Activated T-helper 2 cell treated with anti-CD3 and anti-CD28 coated beads, Interferon-gamma antibody, Interleukin-2, Interleukin-4, amounts not matched to agents 10 μg/mL and 5 μg/mL and 100 μg/mL, durations not matched to agents 14 hours and 24 hours and 36 hours (primary cell): Measurements from ENCODE around the gene PAK5. TPM values are rescaled to one million over a fixed set of nuclear protein-coding genes. Genes with fewer than 3 reads are reported as not detected.

ENCODE experiments used
- DNase-seq: peaks from one replicate; pipeline ENCODE4 v3.0.0; 2021; ENCODE audit warnings: low spot score
- H3K27ac Mint-ChIP-seq: one replicate; pipeline ENCODE4 v1.8.0; 2021; ENCODE audit warnings: mixed read lengths
- H3K27me3 Mint-ChIP-seq: one replicate; pipeline ENCODE4 v1.8.0; 2021; ENCODE audit warnings: low read depth, mixed read lengths
- H3K36me3 Mint-ChIP-seq: one replicate; pipeline ENCODE4 v1.8.0; 2021; ENCODE audit warnings: low read depth, mixed read lengths
- H3K4me1 Mint-ChIP-seq: one replicate; pipeline ENCODE4 v1.8.0; 2021; ENCODE audit warnings: low read depth, mixed read lengths
- H3K4me3 Mint-ChIP-seq: one replicate; pipeline ENCODE4 v1.8.0; 2021; ENCODE audit warnings: low read depth, mild to moderate bottlenecking, moderate library complexity, mixed read lengths
- H3K9me3 Mint-ChIP-seq: one replicate; pipeline ENCODE4 v1.8.0; 2021; ENCODE audit warnings: mixed read lengths
- intact Hi-C: fragments of 100-400 bp; cut with micrococcal nuclease; formaldehyde crosslinking; loops from one replicate; pipeline ENCODE4 v1.15.1; 2023
- total RNA-seq: library from RNA; stranded (reverse); gene quantifications from 2 replicates; pipeline ENCODE4 v1.2.3, GENCODE V29; 2022

PAK5 gene
- total RNA-seq, 1 donor from 2014 or later: not detected

DNA sequence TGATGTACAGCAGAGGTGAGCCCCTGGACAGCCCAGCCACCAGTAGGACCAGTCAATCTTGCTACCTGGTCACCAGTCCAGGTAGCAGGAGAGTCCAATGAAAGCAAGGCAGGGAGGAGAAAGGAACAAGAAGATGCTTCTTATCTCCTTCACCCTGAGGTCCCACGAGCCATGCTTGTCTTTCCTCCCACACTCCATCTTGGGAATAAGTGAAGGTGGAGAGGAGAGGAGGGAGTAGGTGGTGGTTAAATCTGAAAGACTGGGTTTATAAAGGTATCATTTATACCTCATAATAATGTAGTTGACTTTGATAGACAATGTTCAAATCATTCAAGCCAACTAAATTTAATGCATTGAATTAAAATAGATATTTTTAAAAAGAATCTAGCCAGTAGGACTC lies 288.6 kb downstream of the PAK5 start:
- Mint-ChIP-seq H3K36me3 (no peaks in the 10 kb centered on the region), H3K4me3 (no peak overlapping the region), H3K9me3 (no peaks in the 10 kb centered on the region), H3K4me1 (no peaks in the 10 kb centered on the region), H3K27me3 (no peaks in the 10 kb centered on the region), H3K27ac (no peak overlapping the region)
- no peak for DNase-seq
- intact Hi-C loops: no loop called here

DNA sequence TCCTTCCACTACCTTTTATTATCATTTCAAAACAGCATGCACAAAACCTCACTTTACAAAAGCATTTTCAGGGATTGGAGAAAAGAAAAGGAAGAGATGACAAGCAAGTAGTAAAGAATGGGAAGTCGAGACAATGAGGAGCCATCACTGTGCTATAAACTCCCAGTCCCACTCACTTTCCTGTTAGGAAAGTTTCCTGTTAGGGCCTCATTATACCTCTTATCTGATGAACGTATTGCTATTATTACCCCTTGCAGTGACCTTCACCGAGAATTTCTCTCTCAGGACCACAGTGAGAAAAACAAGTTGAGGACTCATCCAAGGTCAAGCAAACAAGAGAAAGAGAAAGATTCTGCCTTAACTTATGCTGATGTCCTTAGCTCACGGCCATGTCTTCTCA lies 295.7 kb downstream of the PAK5 start:
- no peak for DNase-seq
- intact Hi-C loops: no loop called here
- H3K4me3 Mint-ChIP-seq: no peak overlapping the region
- no peaks in the 10 kb centered on the region for H3K27me3 Mint-ChIP-seq
- H3K4me1 Mint-ChIP-seq: no peaks in the 10 kb centered on the region
- H3K27ac Mint-ChIP-seq: no peak overlapping the region
- H3K9me3 Mint-ChIP-seq: no peaks in the 10 kb centered on the region
- H3K36me3 Mint-ChIP-seq: no peaks in the 10 kb centered on the region

DNA sequence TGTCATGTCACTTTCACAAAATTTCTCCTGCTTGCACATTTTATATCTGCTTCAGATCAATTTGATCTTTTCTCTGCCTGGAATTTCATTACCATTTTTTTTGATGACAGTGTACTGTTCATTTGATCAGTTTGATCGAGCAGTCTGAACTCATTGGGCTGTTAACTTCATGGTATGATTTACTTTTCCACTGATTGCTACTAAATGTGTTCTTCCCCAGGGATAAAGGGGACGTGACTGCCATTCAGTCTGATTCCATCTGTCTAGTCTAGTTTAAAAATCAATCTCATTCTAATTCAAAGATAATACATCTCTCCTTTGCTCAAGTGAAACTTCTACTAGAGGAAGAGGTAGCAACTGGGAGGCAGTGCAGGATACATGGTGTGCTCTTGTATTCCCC lies 303.4 kb downstream of the PAK5 start:
- no peak overlapping the region for H3K4me3 Mint-ChIP-seq

DNA sequence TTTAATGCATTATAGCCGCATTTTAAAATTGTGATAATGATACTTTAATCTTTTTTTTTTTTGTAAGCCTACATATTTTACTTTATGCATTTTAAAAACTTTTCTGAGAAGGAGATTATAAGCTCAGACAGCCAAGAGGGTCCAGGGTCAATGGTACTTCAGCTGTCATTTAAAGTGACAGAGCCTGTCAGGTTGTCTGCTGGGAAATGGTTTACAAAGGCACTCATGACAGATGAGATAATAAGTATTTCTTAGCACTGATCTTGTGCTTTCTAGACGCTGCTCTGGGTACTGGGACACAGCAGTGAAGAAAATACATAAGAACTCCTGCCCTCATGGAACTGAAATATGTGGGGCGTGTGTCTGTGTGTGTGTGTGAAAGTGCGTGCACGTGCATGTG lies 304.9 kb downstream of the PAK5 start:
- DNase-seq: no peak
- no peaks in the 10 kb centered on the region for H3K27me3 Mint-ChIP-seq
- H3K4me1 Mint-ChIP-seq: no peaks in the 10 kb centered on the region
- H3K36me3 Mint-ChIP-seq: no peaks in the 10 kb centered on the region
- H3K4me3 Mint-ChIP-seq: no peak overlapping the region
- no peaks in the 10 kb centered on the region for H3K9me3 Mint-ChIP-seq
- H3K27ac Mint-ChIP-seq: no peak overlapping the region
- intact Hi-C loops: no loop called here

More for the DNA sequence above, 303.4 kb downstream of the PAK5 start:
- intact Hi-C loops: no loop called here
- Mint-ChIP-seq H3K9me3 (no peaks in the 10 kb centered on the region), H3K27ac (no peak overlapping the region), H3K4me1 (no peaks in the 10 kb centered on the region), H3K36me3 (no peaks in the 10 kb centered on the region), H3K27me3 (no peaks in the 10 kb centered on the region)
- no peak for DNase-seq

DNA sequence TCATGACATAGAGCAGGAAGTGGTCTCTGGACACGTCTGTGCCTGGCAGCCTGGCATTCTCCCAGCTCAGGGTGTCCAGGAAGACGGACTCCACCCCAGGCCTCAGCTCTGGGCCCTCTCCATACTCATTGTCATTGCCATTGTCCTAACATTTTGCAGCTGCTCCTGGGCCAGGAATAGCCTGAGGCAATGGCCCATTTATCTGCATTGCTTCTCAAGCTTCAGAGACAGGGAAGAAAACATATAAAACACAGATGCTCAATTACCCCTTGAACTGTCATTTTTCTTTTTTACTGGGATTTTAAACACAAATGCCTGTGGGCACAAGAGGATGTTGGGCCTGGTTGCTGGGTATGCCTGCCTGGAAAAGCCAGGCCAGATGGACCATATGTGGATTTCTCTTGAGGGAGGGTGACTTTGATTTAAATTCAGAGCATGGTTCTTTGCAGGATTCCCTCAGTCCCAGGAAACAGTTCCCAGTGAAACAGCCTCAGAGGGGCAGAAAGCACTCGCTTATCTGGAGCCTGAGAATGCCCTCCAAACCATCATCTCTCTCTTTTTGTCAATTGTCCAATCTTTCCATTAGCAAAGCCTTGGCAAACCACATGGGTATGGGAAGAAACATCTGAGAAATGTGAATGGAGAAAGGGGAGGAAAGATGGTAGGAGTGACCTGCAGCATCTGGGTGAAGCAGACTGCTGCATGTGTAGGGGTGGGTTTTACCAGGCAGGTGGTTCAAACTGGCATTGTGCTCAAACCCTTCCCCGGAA lies 306.6 kb downstream of the PAK5 start:
- Mint-ChIP-seq H3K4me1 (no peaks in the 10 kb centered on the region), H3K27me3 (no peaks in the 10 kb centered on the region), H3K9me3 (no peaks in the 10 kb centered on the region), H3K36me3 (no peaks in the 10 kb centered on the region), H3K27ac (no peak overlapping the region), H3K4me3 (no peak overlapping the region)
- intact Hi-C loops: no loop called here
- DNase-seq: no peak

DNA sequence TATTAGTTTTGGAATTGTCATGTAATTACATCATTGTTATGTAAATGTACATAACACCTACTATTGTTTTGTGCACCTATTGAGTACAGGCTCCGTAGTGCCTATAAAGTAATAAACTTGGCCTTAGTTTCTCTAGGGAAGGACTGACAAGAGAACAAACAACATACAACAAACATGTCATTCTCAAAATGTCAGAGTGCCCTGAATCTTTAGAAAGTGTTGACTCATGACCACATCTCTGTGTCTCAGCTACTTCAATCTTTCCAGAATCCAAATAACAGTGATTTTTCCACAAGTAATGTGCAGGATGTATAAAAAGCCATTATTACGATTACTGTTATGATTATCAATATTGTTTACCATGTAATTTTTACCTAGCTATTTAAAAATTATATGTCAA lies 307.3 kb downstream of the PAK5 start:
- DNase-seq: no peak
- Mint-ChIP-seq H3K36me3 (no peaks in the 10 kb centered on the region), H3K9me3 (no peaks in the 10 kb centered on the region), H3K4me1 (no peaks in the 10 kb centered on the region), H3K27ac (no peak overlapping the region), H3K27me3 (no peaks in the 10 kb centered on the region), H3K4me3 (no peak overlapping the region)
- intact Hi-C loops: no loop called here

DNA sequence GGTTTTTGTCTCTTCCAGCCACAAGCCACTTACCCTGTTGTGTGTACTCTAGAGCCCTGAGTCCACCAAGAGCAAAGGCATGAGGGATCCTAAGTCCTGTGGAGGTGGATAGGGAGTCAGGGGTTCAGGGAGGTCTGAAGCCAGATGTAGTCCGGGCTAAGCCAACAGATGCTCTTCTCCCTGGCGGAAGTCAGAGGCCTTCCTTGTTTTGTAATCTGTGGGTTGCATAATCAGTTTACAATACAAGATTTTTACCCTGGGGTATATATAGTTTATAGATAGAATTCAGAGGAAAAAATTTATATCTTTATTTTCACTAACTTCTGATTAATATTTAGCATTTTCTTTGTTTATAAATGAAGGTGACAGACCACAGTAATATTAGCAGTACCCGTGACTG lies 315.2 kb downstream of the PAK5 start:
- Mint-ChIP-seq H3K4me3 (no peak overlapping the region), H3K9me3 (no peaks in the 10 kb centered on the region), H3K27ac (no peak overlapping the region), H3K36me3 (no peaks in the 10 kb centered on the region), H3K27me3 (peaks cover 2% of the 10 kb centered on the region), H3K4me1 (no peaks in the 10 kb centered on the region)
- no peak for DNase-seq
- intact Hi-C loops: no loop called here

DNA sequence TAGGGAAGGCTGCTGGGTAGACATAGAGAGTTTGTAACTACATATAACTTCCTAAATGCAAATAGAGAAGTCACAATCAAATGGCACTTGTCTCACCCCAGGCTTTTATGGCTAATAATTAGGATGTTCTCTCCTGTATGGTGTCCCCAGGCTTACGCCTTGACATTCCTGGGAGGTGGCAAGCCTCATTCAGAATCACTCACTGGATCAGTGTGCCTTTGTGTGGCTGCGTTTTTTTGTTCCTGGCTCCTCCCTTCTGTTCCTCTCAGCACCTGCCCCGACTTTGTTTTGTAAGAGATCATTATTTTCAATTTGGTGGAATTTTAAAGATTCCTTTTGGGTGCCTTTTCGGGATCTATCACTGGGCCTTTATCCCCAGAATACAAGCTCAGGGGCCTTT lies 318.8 kb downstream of the PAK5 start:
- Mint-ChIP-seq H3K4me3 (no peak overlapping the region), H3K9me3 (no peaks in the 10 kb centered on the region), H3K27ac (no peak overlapping the region), H3K4me1 (no peaks in the 10 kb centered on the region), H3K27me3 (peaks cover 32% of the 10 kb centered on the region), H3K36me3 (no peaks in the 10 kb centered on the region)
- intact Hi-C loops: no loop called here
- no peak for DNase-seq

DNA sequence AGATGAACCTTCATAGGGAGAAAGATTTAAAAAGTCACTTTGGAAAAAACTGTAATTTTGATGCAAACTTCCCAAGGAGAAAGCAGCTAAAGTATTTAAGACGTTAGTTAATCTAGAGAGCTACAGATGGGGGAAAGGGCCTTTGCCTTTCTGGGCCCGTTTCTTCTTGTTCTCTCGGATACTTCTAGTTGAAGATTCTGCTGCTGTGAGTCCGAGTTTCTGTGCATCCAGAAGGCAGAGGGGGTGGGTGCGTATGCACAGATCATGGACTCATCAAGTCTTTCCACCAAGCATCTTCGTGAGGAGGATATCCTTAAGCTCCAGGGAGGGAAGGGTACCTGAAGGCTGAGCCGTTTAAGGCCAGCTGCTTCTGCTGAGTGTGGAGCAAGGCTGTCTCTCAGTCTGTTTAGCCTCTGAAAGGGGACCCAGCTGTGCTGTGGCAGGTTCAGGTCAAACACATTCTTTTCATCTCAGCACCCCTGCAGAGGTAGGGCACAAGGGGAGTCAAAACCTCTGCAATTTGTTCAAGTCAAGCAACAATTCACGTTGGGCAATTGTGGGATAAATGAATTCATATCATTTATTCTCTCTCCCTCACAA lies 320.2 kb downstream of the PAK5 start:
- DNase-seq: no peak
- no peak overlapping the region for H3K27ac Mint-ChIP-seq
- intact Hi-C loops: no loop called here

DNA sequence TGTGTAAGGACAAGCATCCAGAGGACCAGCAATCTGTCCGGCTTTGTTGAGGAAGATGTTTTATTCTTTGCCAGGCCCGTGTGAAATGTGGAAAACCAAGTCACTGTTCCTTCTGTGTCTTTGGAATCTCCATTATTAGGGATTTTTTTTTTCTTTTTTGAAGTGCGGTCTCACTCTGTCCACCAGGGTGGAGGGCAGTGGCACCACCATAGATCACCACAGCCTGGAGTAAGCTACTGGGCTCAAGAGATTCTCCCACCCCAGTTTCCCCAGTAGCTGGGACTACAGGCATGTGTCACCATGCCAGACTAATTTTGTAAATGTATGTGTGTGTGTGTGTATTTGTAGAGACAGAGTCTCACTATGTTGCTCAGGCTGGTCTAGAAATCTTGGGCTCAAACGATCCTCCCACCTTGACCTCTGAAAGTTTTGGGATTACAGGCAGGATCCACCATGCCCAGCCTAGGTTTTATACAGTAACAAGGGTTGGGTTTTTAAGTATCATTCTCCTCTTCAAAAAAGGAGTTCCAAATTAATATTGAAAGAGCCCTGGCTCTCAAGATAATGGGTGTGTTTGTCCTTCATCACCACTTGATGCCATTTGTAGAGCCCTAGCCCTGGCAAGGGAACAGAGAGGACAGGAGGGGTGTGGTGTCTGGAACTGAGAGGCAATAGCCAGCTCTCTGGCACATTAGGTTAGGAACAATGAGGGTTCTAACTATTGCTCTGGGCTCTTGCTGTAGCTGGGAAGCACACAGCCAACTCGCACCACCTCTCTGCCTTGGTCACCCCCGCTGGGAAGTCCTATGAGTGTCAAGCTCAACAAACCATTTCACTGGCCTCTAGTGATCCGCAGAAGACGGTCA lies 321.3 kb downstream of the PAK5 start:
- H3K27ac Mint-ChIP-seq: no peak overlapping the region
- intact Hi-C loops: no loop called here
- no peaks in the 10 kb centered on the region for H3K36me3 Mint-ChIP-seq
- H3K27me3 Mint-ChIP-seq: peaks cover 46% of the 10 kb centered on the region
- DNase-seq: no peak
- H3K4me3 Mint-ChIP-seq: no peak overlapping the region
- H3K9me3 Mint-ChIP-seq: no peaks in the 10 kb centered on the region
- H3K4me1 Mint-ChIP-seq: no peaks in the 10 kb centered on the region

More for the DNA sequence above, 320.2 kb downstream of the PAK5 start:
- Mint-ChIP-seq H3K4me1 (no peaks in the 10 kb centered on the region), H3K36me3 (no peaks in the 10 kb centered on the region), H3K4me3 (no peak overlapping the region), H3K27me3 (peaks cover 45% of the 10 kb centered on the region), H3K9me3 (no peaks in the 10 kb centered on the region)

DNA sequence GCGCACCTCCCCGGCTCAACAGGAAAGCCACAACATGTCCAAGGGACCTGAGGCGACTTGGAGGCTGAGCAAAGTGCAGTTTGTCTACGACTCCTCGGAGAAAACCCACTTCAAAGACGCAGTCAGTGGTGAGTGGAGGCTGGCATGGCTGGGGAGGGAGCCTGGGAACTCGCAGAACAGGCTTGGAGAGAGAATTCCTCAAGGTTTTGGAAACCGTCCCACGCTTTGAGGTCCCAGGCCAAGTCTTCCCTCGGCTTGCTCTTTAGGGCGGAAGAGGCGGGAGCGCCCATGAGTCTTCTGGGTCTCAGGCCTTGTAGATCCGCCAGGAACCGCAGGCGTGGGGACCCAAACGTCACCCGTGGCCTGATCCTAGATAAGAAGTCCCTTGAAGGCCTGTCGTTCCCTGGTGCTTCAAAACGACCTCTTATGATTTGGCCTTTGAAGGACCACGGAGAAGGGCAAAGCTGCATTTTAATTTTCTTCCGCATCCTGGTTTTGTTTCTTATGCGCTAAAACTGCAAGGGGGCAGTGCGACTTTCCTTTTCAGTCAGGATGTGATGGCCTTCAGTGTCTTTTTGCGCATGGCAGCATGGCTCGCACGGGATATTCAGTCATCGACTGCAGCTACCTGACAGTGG lies 322.5 kb downstream of the PAK5 start:
- H3K27ac Mint-ChIP-seq: no peak overlapping the region
- H3K27me3 Mint-ChIP-seq: peaks cover 52% of the 10 kb centered on the region
- peak overlapping the region; percentile 4 for H3K4me3 Mint-ChIP-seq
- DNase-seq: no peak
- no peaks in the 10 kb centered on the region for H3K4me1 Mint-ChIP-seq
- no peaks in the 10 kb centered on the region for H3K9me3 Mint-ChIP-seq
- no peaks in the 10 kb centered on the region for H3K36me3 Mint-ChIP-seq
- intact Hi-C loops: no loop called here

DNA sequence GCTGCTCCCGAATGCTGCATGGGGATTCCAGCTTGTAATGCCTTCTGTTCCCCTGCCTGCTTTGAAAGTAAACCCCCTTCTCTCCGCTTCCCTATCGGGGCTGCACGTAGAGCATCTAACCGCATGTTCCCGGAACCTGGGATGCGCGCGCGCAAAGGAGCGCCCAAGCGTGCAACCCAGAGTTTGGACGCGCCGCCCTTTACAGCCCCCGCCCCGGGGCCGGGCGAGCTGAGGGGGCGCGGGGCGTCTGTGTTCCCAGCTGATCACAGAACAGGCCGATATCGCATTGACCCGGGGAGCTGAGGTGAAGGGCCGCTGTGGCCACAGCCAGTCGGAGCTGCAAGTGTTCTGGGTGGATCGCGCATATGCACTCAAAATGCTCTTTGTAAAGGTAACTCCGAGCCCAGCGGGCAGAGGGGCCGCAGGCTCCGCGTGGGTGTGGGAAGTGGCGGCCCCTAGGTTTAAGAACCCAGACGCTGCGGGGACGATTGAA lies 323.1 kb downstream of the PAK5 start:
- DNase-seq: no peak
- Mint-ChIP-seq H3K9me3 (no peaks in the 10 kb centered on the region), H3K27me3 (peaks cover 52% of the 10 kb centered on the region), H3K4me1 (no peaks in the 10 kb centered on the region), H3K4me3 (no peak overlapping the region), H3K27ac (no peak overlapping the region), H3K36me3 (no peaks in the 10 kb centered on the region)
- intact Hi-C loops: no loop called here
